ENCODE data around the gene AIFM2.
"Not testable (repeated sequence)": the region's sequence is repeated elsewhere in the genome, so short reads cannot be mapped to it uniquely, and the experiment has no call there.

Gene AIFM2

GRCh38 chr10:70121281-70121949 lies 11.2 kb downstream of the AIFM2 start:
- DNase-seq (ENCODE audit: low spot score): no peak

DNA sequence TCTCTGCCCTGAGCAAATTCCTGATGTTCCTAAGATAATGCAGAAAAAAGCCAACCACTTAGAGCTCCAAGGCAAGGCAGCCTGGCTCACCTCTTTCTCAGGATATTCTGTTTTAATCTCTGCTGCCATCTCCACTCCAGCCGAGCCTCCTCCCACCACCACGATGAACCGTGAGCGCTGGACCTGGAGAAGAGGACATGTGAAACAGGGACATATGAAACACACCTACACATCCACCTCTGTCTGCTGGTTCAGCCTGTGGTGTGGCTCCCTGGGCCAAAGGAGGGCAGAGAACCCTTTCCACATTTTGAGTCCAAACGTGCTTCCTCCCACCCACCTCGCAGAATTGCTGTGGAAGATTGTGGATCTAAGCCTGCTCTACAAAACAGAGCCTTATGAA lies 12.2 kb downstream of the AIFM2 start:
- no peak for DNase-seq (ENCODE audit: low spot score)

GRCh38 chr10:70119623-70120022 lies 13.0 kb downstream of the AIFM2 start:
- no peak for DNase-seq (ENCODE audit: low spot score)

DNA sequence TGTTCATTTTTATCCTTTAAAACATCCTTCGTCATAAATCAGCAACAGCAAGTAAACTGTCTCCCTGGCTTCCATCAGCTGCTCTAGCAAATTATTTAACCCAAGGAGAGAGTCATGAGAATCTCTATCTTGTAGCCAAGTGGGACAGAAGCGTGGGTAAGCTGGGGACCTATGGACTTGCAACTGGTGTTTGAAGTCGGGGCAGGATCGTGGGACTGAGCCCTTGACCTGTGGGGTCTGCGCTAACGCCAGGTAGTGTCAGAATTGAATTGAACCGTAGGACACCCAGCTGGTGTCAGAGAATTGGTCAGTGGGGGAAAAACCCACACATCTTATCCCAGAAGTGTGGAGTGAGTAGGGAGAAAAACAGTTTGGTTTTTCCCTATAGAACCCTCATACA lies 13.4 kb downstream of the AIFM2 start:
- no peak for DNase-seq (ENCODE audit: low spot score)

- DNase-seq (ENCODE audit: low spot score): no peak
These were observed 14.4 kb downstream of the AIFM2 start for GRCh38 chr10:70118196-70118595.

GRCh38 chr10:70117646-70118045 lies 15.0 kb downstream of the AIFM2 start:
- no peak for DNase-seq (ENCODE audit: low spot score)

DNA sequence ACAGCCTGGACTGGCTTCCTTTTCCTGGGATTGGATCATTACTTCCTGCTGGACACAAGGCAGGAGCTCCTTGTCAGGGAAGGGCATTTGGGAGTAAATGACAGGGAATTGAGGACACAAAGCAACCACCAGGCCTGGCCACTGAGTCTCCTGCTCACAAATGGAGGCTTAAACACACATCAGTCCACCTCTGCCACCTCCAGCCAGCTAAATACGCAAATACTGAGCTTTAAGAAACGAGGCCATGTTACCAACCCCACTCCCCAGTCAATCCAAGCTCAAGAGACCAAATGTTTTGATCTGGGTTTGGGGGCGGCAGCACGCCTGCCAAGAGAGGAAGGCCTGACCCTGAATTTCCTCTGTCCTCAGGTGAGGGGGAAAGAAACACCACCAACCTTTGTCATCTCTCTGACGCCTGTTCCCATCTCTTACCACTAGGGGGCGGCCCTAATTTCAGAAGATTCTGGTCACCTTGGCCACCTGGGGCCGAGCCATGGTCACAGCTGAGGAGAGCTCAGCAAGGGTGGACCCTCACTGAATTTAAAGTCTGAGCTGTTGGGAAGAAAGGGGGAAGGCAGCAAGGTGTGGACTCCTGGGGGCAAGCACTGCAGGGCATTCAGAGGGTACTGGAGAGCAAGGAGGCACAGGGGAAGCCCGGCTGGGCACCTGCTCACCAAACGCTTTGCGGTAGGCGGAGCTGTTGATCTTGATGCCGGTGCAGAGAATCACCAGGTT lies 16.5 kb downstream of the AIFM2 start:
- DNase-seq (ENCODE audit: low spot score): peak; percentile 35

DNA sequence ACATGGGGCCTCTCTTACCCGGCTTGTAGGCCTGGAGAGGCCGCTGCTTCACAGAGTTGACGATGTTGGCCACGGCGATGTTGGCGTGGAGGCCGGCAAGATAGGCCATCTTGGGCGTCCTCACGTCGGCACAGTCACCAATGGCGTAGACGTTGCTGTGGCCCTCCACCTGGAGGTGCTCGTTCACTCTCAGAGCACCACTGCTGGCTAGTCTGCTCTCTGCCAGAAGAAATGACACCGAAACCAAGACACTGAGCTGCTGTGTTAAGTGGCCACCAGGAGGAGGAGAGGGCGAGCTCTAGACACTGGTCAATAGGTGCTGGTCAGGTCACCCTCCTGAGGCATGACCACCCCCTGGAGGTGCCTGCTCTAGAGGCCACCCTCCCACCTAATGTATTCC lies 17.7 kb downstream of the AIFM2 start:
- DNase-seq (ENCODE audit: low spot score): no peak

DNA sequence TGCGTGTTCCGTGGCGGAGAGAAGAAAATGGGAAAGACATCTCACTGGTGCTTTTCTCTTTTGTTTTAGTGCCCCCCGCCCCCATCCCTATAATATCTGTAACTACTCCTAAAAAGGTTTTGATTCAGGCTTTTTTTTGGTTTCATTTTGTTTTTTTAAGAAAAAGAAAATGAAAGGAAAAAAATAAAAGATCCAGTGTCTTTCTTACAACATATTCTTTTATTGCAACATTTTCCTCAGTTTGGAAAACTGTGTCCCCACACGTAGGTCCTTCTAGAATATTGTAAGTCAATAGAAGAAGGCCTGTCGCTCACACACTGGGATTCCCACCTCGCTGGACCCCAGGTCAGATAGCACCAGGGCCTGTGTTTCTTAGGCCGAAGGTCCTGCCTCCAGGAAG lies 20.6 kb downstream of the AIFM2 start:
- DNase-seq (ENCODE audit: low spot score): no peak

DNA sequence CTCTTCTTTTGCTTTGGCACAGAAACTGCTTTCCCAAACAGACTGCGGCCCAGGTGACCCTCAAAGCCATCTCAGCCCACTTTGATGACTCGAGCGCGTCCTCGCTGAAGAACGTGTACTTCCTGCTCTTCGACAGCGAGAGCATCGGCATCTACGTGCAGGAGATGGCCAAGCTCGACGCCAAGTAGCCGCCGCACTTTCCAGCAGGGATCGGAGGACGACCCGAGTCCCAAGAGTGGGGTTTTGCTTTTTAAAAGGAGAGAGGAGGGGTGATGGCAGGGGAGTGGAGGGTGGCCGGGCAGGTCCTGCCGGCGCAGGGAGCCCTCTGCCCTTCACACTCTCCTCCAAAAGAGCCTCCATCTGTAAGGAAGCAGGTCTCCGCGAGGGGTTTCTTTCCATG lies 21.1 kb downstream of the AIFM2 start:
- no peak for DNase-seq (ENCODE audit: low spot score)

- no peak for DNase-seq (ENCODE audit: low spot score)
These were observed 23.4 kb downstream of the AIFM2 start for GRCh38 chr10:70109064-70109729.

- DNase-seq (ENCODE audit: low spot score): no peak
These were observed 25.4 kb downstream of the AIFM2 start for GRCh38 chr10:70106958-70107791.

- no peak for DNase-seq (ENCODE audit: low spot score)
These were observed 31.0 kb downstream of the AIFM2 start for GRCh38 chr10:70101668-70102067.

DNA sequence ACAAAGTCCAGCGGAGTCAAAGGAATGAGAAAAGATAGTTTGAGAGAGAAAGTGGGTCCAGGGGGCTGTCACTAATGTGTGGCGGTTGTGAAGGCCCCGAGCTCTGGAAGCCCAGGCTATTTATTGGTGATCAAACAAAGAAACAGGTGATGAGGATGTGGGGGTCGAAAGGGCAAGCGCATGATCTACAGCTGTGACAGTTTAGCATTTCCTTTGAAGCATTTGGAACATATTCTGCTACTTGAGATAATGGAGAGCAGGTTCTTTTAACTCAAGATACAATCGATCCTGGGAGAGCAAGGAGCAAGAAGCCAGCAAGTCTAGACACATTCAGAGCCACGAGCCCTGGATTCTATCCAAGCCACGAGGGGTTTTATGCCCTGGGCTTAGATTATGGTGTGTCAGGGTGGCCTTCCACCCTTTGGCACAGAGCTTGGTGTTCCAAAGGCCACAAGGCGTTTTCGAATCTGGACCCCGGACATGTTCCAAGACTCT lies 31.5 kb downstream of the AIFM2 start:
- not testable (repeated sequence) for DNase-seq (ENCODE audit: low spot score)

DNA sequence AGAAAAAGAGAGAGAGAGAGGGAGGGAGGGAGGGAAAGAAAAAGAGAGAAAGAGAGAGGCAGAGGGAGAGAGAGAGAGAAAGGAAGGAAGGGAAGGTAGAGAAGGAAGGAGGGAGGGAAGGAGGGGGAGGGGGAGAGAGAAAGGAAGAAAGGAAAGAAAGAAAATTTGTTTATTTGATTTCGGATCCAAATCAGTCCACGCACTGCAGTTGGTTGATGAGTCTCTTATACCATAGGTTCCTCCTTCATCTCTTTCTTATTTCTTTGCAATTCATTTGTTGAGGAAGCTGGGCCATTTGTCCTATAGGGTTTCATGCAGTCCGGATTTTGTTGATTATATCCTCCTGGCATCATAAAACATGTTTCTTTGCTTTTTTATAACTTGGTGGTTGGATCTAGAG lies 34.4 kb downstream of the AIFM2 start:
- no peak for DNase-seq (ENCODE audit: low spot score)

GRCh38 chr10:70097459-70097858 lies 35.2 kb downstream of the AIFM2 start:
- no peak for DNase-seq (ENCODE audit: low spot score)

DNA sequence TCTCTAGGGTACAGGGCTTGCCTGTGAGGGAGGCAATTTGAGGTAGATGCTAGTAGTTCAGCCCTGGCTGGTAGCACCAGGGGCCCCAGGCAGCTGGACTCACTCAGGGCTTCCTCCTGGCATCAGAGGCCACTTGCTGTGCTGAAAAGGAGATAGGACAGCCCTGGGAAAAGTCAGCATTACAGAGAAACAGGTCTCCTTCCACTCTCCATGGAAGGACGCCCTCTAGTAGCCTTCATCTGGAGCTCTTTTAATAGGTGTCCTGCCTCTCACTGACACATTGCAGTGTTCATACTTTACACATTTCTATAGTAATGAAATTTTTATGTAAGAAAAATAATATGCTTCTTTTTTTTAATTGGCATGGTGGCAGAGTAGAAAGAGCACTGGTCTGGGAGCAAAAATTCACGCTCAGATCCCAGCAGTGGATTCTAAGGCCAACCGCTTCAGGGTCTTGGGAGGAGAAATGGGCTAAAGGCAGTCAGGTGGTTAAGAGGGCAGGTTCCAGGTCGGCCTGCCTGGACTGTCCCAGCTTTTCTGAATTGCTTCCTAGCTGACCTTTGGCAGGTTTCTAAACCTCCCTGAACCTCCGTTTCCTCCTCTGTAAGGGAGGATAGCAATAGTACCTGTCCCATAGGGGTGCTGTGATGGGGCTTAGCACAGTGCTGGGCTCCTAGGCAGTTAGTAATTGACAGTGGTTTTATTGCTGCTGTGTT lies 35.8 kb downstream of the AIFM2 start:
- no peak for DNase-seq (ENCODE audit: low spot score)

DNA sequence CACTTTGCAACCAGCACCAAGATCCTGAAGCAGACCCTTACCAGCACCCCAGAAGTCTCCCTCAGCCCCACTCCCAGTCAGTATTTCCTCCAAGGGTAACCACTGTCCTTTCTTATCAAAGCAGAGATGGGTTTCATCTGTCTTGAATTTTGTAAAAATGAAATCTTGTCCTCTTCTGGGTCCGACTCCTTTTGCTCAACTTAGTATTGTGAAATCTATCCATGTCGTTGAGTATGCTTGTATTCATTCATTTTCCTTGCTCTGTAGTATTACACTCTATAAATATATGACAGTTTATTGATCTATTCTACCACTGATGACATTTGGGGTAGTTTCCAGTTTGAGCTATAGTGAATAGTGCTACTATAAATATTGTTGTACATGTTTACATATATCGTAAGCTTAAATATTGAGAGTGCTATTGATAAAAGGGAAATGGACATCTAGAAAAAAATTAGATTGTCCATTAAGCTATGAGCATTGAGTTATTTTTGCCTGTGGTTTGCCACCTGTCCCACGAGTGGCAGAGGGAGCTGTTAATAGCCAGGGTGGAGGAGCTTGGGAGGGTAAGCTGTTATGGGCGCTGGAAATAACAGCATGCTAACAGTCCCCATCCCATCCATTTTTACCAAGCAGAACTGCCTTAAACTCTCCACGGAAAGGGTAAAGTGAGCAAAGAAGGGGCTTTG lies 36.5 kb downstream of the AIFM2 start:
- DNase-seq (ENCODE audit: low spot score): no peak

- DNase-seq (ENCODE audit: low spot score): no peak
These were observed 38.4 kb downstream of the AIFM2 start for GRCh38 chr10:70094250-70094649.

DNA sequence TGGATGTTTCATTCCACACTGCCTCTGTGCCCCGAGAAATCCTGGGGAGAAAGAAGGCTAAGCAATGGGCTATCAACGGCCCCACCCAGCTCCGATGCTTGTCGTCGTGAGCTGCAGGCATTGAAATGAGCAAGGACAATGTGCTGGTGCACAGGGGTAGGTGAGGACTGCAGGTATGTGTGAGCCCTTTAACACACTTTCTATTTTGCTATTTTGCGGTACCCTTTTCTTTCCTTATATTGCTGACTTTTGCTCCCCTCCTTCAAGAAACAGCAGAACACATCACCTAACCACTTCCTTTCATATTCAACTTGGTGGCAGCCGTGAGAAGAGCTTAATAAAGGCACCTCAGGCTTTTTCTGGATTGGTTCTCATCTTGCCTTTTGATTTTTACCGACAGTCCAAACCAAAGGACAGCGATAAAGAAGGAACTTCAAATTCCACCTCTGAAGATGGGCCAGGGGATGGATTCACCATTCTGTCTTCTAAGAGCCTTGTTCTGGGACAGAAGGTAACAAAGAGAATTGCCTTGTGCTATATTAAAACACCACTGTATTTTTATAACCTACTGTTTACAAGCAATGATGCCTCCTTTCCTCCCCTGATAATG lies 39.2 kb downstream of the AIFM2 start:
- no peak for DNase-seq (ENCODE audit: low spot score)

- no peak for DNase-seq (ENCODE audit: low spot score)
These were observed 40.3 kb downstream of the AIFM2 start for GRCh38 chr10:70092389-70092718.

Measured in SW480 (cell line).